Endothelial cell (in vitro differentiated cells): ENCODE results near the gene LUC7L3. TPM values are rescaled to one million over a fixed set of nuclear protein-coding genes. Genes with fewer than 3 reads are reported as not detected.

ENCODE experiments used
- DNase-seq: peaks from one replicate; pipeline ENCODE4 v3.0.0; 2021; ENCODE audit warnings: low spot score
- H3K27ac Mint-ChIP-seq: one replicate; pipeline ENCODE4 v1.8.0; 2021; ENCODE audit warnings: mixed read lengths, inconsistent platforms; ENCODE audit not compliant: unreplicated experiment
- H3K27me3 Mint-ChIP-seq: one replicate; pipeline ENCODE4 v1.8.0; 2021; ENCODE audit warnings: mild to moderate bottlenecking, moderate library complexity, mixed read lengths, inconsistent platforms; ENCODE audit not compliant: unreplicated experiment
- H3K36me3 Mint-ChIP-seq: one replicate; pipeline ENCODE4 v1.8.0; 2021; ENCODE audit warnings: mild to moderate bottlenecking, low read depth, mixed read lengths, inconsistent platforms; ENCODE audit not compliant: unreplicated experiment
- H3K4me1 Mint-ChIP-seq: one replicate; pipeline ENCODE4 v1.8.0; 2021; ENCODE audit warnings: mild to moderate bottlenecking, mixed read lengths, inconsistent platforms; ENCODE audit not compliant: unreplicated experiment
- H3K4me3 Mint-ChIP-seq: one replicate; pipeline ENCODE4 v1.8.0; 2021; ENCODE audit warnings: mild to moderate bottlenecking, mixed read lengths, inconsistent platforms; ENCODE audit not compliant: unreplicated experiment
- H3K9me3 Mint-ChIP-seq: one replicate; pipeline ENCODE4 v1.8.0; 2021; ENCODE audit warnings: mixed read lengths, inconsistent platforms; ENCODE audit not compliant: unreplicated experiment
- CTCF ChIP-seq: fragments of 200-600 bp; sonication (generic); IDR thresholded peaks from one replicate; pipeline ENCODE4 v1.5.0; 2021; ENCODE audit warnings: antibody characterized with exemption; ENCODE audit not compliant: unreplicated experiment
- total RNA-seq: library from RNA; stranded (reverse); fragmentation: NEBNext Ultra II Directional; extraction: Animal tissue kit (Norgen Biotek cat#: 25700); gene quantifications from one replicate; pipeline ENCODE4 v1.2.1, GENCODE V29; 2021; ENCODE audit not compliant: unreplicated experiment

LUC7L3 gene
- total RNA-seq, 1 donor from 2014 or later = 94.1 TPM

DNA sequence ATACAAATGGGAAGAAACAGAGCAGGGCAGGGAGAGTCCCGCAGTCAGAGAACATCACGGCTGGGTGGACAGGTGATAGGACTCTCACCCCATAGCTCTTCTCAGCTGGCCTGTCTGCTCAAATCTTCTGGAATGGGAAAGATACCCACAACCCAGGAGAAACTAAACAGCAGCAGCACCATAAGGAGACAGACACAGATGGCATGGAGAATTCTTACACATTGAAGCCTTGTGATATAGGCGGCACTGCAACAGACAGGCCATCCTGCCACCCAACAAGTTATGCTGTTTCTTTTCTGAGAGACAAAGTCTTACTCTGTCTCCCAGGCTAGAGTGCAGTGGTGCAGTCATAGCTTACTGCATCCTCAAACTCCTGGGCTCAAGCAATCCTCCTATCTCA is 56.5 kb downstream of the LUC7L3 start:
- no peak overlapping the region for H3K27ac Mint-ChIP-seq
- no peaks in the 10 kb centered on the region for H3K36me3 Mint-ChIP-seq
- peaks cover 4% of the 10 kb centered on the region for H3K27me3 Mint-ChIP-seq
- H3K4me1 Mint-ChIP-seq = peaks cover 4% of the 10 kb centered on the region
- DNase-seq = no peak
- no peaks in the 10 kb centered on the region for H3K9me3 Mint-ChIP-seq
- no peak for TF ChIP-seq CTCF
- no peak overlapping the region for H3K4me3 Mint-ChIP-seq

- H3K36me3 Mint-ChIP-seq = no peaks in the 10 kb centered on the region
- H3K9me3 Mint-ChIP-seq = no peaks in the 10 kb centered on the region
- H3K4me1 Mint-ChIP-seq = no peaks in the 10 kb centered on the region
- TF ChIP-seq CTCF = no peak
- no peak for DNase-seq
- peaks cover 2% of the 10 kb centered on the region for H3K27me3 Mint-ChIP-seq
- H3K27ac Mint-ChIP-seq = no peak overlapping the region
- no peak overlapping the region for H3K4me3 Mint-ChIP-seq
Measured at GRCh38 chr17:50778471-50778870, 59.1 kb downstream of the LUC7L3 start.

GRCh38 chr17:50778988-50779387 is 59.6 kb downstream of the LUC7L3 start:
- no peak overlapping the region for H3K27ac Mint-ChIP-seq
- H3K36me3 Mint-ChIP-seq = no peaks in the 10 kb centered on the region
- H3K9me3 Mint-ChIP-seq = no peaks in the 10 kb centered on the region

GRCh38 chr17:50779747-50780353 is 60.4 kb downstream of the LUC7L3 start:
- Mint-ChIP-seq H3K27me3 (no peaks in the 10 kb centered on the region), H3K9me3 (no peaks in the 10 kb centered on the region), H3K27ac (no peak overlapping the region), H3K36me3 (no peaks in the 10 kb centered on the region), H3K4me1 (no peaks in the 10 kb centered on the region), H3K4me3 (no peak overlapping the region)
- DNase-seq = no peak
- TF ChIP-seq CTCF = no peak

More at GRCh38 chr17:50778988-50779387, 59.6 kb downstream of the LUC7L3 start:
- DNase-seq = no peak
- no peaks in the 10 kb centered on the region for H3K4me1 Mint-ChIP-seq
- H3K27me3 Mint-ChIP-seq = no peaks in the 10 kb centered on the region
- H3K4me3 Mint-ChIP-seq = no peak overlapping the region
- no peak for TF ChIP-seq CTCF

GRCh38 chr17:50781167-50781566 is 61.8 kb downstream of the LUC7L3 start:
- Mint-ChIP-seq H3K9me3 (no peaks in the 10 kb centered on the region), H3K4me3 (no peak overlapping the region), H3K36me3 (no peaks in the 10 kb centered on the region), H3K4me1 (no peaks in the 10 kb centered on the region), H3K27ac (no peak overlapping the region), H3K27me3 (no peaks in the 10 kb centered on the region)
- DNase-seq = no peak
- no peak for TF ChIP-seq CTCF
